Stimulated activated CD8-positive, alpha-beta memory T cell treated with anti-CD3 and anti-CD28 coated beads, Interleukin-4, amount 100 ng/mL, for 48 hours (primary cell): ENCODE results near the gene APOA4.
"Not testable (repeated sequence)": the region's sequence is repeated elsewhere in the genome, so short reads cannot be mapped to it uniquely, and the experiment has no call there.

ENCODE experiments used
- DNase-seq: peaks from one replicate; pipeline ENCODE4 v3.0.0-alpha.2; 2020

The APOA4 gene

DNA sequence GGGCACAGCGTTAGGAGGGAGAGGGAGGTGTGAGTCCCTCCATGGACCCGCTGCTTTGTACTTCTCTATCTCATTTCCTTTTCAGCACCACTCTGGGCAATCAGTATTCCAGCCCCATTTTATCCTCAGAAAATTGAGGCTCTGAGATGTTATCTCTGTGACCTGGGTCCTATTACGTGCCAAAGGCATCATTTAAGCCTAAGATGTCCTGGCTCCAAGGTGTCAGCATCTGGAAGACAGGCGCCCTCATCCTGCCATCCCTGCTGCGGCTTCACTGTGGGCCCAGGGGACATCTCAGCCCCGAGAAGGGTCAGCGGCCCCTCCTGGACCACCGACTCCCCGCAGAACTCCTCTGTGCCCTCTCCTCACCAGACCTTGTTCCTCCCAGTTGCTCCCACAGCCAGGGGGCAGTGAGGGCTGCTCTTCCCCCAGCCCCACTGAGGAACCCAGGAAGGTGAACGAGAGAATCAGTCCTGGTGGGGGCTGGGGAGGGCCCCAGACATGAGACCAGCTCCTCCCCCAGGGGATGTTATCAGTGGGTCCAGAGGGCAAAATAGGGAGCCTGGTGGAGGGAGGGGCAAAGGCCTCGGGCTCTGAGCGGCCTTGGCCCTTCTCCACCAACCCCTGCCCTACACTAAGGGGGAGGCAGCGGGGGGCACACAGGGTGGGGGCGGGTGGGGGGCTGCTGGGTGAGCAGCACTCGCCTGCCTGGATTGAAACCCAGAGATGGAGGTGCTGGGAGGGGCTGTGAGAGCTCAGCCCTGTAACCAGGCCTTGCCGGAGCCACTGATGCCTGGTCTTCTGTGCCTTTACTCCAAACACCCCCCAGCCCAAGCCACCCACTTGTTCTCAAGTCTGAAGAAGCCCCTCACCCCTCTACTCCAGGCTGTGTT is 5.8 kb upstream of the APOA4 start:
- DNase-seq, result no peak

DNA sequence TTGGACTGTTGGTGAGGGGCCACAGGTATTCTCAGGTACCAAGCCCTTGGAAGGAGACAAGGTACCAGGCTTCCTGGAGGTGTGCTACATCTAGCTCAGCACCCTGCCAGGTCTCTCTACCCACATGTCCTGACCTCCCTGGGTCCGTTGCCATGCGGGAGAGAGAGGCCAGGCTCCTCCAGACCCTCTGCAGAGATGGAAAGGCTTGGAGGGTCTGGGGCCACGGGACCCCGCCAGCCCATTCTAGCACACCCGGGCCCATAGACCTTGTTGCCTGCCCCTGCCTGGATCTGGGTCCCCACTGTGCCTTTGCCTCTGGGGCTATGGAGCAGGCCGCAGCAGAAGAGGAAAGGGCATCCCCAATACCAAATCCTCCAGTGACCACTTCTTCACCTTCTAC is 4.4 kb upstream of the APOA4 start:
- no peak for DNase-seq

DNA sequence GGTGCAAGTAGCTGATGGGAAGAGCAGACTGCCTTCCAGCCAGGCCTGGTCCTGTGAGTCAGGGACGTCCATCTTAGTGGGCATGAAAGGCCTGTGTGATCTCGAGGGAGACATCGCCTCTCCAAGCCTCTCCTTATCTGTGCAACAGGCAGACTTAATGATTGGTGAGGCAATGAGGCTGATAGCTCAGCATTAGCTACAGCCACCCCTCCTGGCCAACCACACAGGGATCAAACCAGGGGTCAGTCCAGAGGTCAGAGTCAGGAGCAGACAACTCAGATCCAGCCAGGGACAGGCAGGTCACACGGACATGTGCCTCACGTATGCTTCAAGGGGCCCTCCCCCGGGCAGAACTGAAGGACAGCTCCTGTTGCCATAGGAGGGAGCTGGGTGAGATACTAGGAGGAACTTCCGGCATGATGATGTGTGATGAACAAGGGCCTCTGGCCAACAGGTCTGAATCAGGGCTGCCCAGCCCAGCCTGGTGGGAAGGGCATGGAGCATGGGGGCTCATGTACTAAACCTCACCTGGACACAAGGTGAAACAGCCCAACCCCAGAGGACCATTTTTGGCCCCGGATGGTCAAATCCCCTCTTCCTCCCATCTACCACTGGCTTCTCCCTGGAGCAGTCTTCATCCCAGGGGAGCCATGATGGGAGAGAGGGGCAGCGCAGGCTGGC is 3.8 kb upstream of the APOA4 start:
- no peak for DNase-seq

DNA sequence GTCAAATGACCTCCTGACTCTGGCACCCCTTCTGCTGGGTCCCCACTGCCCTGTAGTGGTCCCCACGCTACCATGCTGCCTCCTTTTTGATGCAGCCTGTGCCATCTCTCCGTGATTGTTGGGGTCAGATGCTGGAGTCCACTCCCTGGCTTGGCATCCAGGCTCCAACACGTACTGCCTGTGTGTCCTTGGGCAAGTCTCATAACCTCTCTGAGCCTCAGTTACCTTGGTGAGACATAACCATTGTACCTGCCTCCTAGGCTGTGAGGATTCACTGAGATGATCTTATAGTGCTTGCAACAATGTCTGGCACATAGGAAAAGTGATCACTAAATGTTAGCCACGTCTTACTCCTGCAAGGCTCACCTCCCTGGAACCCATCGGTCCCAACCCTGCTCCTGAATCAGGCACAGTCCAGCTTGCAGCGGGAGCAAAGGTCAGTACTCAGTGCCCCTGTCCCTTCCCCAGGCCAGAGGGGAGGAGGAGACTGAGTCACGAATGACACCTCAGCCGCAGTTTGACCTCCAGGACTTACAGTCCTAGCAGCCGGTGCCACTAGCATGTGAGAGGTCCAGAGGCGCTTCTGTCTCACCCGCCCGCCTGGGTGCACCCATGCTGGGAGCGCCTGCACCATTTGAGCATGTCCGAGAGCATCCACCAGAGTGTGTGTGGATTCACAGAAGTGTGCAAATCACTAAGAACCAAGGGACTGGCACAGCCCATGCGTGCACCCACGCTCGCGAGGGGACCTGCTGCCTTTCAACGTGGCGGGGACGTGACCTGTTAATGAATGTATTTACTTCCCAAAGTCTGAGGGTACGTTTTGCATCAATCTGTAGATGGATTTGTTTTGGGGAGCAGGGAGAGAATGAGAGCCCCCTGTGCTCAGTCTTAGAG is 3.0 kb upstream of the APOA4 start:
- no peak for DNase-seq

DNA sequence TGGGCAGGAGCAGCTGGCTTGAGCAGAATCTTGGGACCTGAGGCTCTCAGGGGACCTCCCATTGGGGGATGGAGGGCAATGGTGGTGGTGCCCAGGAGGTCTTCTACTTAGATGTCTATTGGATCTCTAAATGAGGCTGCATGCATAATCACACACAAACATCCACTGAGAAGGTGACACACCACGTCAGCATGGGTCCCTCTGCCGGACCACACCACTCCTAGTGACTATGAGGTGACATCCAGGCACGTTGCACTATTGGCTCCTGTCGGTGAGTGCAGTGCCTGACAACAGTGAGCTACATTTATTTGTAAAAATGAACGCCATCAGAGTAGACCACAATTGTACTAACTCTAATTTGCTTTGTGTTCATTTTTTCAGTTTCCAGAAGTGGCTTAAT is 2.3 kb upstream of the APOA4 start:
- no peak for DNase-seq

DNA sequence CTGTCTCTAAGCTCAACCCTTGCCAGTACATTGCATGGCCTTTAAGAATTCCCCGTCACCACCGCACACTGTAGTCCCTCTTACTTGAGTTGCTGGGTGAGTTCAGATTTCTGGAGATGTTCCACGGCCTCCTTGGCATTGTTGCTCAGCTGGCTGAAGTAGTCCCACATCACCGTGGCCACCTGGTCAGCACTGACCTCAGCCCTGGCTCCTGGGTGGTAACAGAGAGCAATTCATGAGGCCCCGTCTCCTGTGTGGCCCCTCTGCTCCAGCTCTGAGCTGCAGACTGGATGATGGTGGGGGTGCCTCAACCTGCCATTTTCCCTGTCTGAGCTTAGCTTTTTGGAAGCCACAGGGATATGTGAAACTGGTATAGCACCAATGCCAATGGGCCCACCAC is 529 bp downstream of the APOA4 start:
- no peak for DNase-seq

DNA sequence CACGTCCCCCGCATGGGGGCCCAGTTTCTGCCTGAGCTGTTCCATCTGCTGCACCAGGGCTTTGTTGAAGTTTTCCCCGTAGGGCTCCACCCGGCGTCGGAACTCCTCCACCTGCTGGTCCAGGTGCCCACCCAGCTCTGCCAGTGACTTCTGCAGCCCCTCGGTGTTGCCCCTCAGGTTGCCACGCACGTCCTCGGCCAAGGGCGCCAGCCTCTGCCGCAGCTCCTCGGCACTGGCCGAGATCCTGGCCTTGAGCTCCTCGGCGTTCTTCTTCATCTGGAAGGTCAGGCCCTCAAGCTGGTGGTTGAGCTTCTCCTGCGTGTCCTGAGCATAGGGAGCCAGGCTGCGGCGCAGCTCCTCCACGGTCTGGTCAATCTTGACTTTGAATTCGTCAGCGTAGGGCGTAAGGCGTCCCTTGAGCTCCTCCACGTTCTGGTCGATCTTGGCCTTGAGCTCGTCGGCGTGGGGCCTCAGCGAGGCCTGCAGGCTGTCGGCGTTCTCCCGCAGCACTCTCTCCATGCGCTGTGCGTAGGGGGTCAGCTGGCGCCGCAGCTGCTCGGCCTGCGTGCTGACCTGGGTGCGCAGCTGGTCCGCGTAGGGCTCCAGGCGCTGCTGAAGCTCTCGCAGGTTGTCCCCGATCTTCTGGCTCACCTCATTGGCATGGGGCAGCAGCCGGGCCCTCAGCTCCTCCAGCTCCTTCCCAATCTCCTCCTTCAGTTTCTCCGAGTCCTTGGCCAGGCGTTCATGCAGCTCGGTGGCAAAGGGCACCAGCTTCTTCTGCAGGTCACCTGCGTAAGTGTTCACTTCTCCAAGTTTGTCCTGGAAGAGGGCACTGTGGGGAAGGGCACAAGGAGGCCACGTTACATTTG is 1.8 kb downstream of the APOA4 start:
- no peak for DNase-seq

DNA sequence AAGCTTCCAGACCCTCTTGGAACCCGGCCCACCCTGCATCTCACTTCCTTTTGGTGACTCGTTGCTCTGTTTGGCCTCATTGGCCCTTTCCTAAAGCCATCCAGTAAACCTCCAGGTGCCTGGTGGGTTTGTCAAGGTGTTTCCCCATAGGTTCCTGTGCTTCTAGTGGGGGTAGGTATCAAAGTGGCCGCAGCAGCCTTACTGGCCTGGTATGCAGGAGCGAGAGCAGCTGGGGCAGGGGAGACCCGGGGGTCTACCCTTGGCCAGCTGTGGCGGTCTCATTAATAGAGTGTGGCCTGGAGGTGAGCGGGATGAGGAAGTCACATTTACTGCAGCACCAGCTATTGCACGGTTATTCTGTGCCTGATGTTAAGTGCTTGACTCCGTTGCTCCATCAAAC is 4.1 kb downstream of the APOA4 start:
- no peak for DNase-seq

DNA sequence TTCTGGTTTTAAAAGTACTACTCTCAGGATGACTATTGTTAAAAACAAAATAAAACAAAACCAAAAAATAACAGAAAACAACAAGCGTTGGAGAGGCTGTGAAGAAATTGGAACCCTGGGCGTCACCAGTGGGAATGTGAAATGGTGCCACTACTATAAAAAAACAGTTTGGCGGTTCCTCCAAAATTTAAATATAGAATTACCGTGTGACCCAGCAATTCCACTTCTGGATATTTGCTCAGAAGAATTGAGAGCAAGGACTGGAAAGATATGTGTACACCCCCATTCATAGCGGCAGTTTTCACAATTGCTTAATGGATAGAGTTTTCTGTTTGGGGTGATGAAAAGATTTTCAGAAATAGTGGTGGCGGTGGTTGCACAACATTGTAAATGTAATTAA is 8.6 kb downstream of the APOA4 start:
- no peak for DNase-seq

DNA sequence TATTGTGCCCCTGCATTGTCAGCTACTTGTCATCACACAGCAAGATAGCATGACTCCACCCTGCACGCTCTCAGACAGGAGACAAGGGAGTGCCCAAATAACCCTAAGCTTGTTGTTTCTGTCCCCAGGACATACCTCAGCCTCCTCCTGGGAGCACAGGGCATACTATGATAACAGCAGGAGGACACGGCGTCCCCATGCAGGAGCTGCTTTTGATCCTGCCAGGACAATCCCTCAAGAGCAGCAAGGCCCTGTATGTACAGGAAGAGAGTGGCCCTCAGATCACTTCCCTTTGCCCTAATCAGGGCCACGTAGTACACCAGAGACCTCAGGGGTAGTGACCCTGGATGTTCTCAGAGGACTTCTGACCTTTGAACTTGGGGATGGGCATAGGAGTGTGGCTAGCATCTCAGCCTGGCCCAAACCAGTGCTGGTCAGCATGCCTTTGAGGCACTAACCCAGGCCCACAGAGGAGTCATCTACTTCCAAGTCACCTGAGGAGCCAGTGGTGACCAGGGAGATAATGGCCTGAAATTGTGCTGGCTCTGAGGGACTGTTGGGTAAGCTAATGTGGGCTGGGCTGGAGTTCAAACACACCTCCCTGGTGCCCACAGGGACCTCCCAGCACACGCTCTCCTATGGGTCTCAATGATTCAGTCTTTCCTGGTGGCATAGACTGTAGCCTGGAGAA is 9.2 kb downstream of the APOA4 start:
- peak; percentile 18 for DNase-seq

DNA sequence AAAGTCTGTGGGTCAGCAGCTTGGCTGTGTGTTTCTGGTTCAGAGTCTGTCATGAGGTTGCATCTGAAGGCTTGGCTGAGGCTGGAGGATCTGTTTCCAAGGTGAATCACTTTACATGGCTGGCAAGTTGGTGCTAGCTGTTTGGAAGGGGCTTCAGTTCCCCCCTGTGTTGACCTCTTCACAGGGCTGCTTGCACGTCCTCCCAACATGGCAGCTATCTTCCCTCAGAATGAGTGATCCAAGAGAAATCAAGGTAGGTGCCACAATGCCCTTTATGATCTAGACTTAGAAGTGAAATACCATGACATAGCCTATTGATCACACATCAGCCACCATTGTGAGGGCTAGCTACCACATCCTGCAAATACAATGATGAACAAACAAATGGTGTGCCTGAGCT is 9.9 kb downstream of the APOA4 start:
- peak; percentile 17 for DNase-seq

DNA sequence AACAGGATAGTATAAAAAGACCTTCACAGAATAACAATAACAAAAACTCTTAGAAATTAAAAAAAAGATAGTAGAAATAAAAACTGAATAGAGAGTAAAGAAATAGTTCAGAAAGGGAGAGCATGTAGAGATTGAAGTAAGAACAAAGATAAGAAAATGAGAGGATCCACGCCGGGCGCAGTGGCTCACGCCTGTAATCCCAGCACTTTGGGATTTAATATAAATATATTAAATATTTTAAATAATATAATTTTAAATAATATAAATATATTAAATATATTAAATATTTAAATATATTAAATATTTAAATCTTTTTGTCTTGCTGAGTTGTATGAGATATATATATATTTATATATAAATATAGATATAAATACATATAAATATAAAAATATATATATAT is 11.0 kb downstream of the APOA4 start:
- no peak for DNase-seq

DNA sequence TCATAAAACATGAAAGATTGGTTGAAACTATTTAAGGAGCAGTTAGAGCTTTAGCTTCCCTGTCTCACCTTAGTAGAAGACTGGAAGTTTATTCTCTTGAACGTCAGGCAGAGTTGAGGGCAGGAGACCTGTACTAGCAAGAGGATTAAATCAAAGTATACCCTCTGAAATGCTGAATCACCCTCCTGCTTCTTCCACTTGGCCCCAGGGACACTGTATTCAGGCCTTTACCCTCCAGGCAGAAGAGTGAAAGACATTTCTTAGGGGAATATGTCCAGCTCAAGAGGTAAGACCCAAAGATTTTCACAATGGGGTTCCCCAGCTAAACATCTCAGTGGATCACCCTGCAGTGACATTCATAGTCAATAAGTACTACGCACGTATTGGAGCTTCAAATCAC is 11.9 kb downstream of the APOA4 start:
- DNase-seq, result no peak

DNA sequence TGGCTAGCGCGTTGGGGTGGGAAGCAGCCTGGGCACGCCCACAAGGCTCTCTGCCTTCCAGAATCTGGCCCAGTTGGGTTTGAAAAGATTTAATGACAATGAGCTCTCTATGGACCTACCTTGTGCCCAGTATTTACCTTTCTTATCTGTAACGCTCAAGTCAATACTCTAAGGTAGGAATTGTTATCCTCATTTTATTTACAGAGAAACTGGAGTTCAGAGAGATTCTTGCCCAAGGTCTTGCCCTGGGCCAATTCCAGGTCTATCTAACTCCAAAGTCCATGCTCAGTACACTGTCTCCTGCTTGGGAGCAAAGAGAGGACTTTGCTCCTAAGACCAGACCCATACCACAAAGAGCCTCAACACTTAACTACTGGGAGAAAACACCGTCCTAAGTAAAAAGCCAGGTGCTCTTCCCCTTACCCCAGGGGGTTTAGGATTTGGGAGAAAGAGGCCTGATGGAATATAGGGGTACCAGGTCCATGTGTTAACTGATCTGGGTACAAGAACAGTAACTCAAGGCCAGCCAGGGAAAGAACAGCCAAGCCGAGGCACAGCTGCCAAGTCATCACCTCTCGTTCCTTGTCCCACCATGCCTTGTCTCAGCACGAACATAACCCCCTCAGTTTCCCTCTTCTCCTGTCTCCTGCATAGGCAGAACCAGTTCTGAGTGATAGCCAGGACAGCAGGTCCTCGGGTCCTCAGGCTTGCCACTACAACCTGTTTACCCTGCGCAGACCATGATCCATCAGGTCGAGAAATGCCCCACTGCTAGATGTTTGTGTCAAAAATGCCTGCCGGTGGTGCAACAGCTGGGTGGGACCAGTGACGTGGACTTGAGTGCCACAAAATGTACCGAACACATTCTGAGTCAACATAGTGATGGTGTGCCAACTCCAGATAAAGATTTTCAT is 14.6 kb downstream of the APOA4 start:
- DNase-seq, result peak; percentile 15

DNA sequence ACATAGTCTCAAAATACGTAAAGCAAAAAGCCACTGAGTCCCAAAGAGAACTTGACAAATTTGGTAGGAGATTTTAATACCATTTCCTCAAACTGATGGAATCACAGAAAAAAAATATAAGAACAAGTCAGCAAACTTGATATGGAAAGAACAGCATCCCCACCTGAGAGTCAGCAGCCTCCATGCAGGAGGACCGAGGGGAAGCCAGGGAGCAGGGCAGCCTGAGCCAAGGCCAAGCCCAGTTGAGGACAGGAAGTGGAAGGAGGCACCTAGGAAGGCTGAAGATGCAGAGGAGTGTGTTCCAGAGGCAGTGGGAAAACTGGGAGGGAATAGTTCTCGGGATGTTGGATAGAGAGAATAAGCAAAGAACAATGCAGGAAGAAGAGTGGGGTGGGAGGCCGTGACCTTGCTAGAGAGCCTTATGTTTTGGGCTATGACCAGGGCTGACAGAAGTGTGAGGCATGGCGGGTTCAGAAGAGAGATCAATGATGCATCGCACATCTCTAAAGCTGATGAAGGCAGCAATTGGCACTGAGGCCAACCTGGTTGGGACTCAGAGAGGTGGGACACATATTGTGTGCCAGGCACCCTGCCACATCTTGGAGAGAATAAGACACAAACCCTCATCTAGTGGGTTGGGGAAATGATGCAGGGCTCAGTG is 15.4 kb downstream of the APOA4 start:
- peak; percentile 18 for DNase-seq

DNA sequence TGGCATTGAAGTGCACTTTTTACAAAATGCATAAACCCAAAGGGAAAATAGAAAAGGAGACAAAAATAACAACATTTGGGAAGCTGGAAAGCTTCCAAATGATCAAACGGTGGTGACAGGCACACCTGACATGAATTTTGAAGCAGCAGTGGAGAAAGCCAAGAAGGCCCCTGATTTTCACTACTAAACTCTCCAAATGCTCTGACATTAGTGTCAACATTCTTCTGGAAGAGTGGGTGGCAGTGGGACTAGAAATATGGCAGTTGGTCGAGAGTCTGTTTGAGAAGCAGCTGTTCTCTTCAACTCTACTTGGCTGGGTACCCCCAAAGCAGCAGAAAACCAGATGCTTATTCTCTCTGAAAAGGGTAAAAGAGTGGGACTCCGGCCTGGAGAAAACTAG is 19.1 kb downstream of the APOA4 start:
- DNase-seq, result no peak

DNA sequence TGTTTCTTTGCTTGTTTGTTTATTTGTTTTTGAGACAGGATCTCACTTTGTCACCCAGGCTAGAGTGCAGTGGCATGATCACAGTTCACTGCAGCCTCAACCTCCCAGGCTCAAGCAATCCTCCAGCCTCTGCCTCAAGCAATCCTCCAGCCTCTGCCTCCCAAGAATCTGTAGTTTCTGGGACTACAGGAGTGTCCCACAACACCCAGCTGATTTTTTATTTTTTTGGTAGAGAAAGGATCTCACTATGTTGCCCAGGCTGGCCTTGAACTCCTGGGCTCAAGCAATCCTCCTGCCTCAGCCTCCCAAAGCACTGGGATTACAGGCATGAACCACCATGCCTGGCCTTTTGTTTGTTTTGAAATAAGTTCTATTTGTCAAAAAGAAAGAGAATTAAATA is 21.4 kb downstream of the APOA4 start:
- not testable (repeated sequence) for DNase-seq

DNA sequence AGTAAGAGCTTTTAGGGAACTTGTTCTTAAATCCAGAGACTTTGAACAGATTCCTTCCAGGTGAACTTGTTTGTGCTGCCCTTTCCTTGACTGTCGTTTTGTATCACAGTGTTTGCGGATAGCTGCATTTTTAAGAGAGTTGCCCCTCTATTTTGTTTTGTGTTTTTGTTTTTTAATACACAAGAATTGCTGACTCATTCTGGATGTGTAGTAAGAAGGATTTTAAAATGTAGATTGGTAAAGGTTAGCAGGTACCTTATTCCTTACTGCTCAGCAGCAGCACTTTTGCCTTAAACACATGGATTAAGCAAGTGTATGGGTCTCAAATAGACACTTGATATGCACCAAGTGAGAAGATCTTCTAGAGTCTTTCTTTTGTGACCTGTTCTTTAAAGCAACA is 22.5 kb downstream of the APOA4 start:
- DNase-seq, result no peak

DNA sequence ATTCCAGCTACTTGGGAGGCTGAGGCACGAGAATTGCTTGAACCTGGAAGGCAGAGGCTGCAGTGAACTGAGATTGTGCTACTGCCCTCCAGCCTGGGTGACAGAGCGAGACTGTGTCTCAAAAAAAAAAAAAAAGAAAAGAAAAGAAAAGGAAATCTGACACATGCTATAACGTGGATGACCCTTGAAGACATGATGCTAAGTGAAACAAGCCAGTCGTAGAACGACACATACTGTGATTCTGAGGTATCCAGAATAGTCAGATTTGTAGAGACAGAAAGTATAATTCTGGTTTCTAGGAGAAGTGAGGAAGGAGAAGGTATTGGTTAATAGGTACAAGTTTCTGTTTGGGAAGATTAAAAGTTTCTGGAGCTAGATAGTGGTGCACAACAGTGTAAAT is 24.7 kb downstream of the APOA4 start:
- DNase-seq, result peak; percentile 18

DNA sequence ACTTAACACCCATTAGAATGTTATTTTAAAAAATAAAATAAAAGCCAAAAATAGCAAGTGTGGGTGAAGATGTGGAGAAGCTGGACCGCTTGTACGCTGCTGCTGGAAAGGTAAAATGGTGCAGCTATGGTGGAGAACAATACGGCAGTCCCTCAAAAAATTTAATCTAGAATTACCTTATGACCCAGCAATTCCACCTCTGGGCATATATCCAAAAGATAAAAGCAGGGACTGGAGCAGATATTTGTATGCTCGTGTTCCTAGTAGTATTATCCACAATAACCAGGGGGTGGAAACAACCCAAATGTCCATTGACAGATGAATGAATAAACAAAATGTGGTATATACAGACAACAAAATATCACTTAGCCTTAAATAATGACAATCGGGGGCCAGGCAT is 25.3 kb downstream of the APOA4 start:
- no peak for DNase-seq
